NCI-H345 (cell line): ENCODE data around the gene KRT1.
A peak's percentile ranks its signal among the peaks of the same experiment; 100 is the strongest.

Experiments used
- DNase-seq: peaks from one replicate; lab custom pipeline; 2025; lab: John Stamatoyannopoulos, UW

The KRT1 gene

GRCh38 chr12:52698651-52699340 is 18.6 kb upstream of the KRT1 start:
- no peak for DNase-seq

- DNase-seq: no peak
Observed at GRCh38 chr12:52697058-52697582, 16.9 kb upstream of the KRT1 start.

GRCh38 chr12:52696588-52696987 is 16.4 kb upstream of the KRT1 start:
- DNase-seq: no peak

- no peak for DNase-seq
Observed at GRCh38 chr12:52695039-52695438, 14.8 kb upstream of the KRT1 start.

- DNase-seq: no peak
Observed at GRCh38 chr12:52694151-52694550, 13.9 kb upstream of the KRT1 start.

- DNase-seq: no peak
Observed at GRCh38 chr12:52693261-52693660, 13.1 kb upstream of the KRT1 start.

- no peak for DNase-seq
Observed at GRCh38 chr12:52692254-52692653, 12.0 kb upstream of the KRT1 start.

- no peak for DNase-seq
Observed at GRCh38 chr12:52691841-52692150, 11.6 kb upstream of the KRT1 start.

- DNase-seq: peak; percentile 47
Observed at GRCh38 chr12:52691076-52691840, 11.1 kb upstream of the KRT1 start.

- DNase-seq: no peak
Observed at GRCh38 chr12:52690351-52691075, 10.3 kb upstream of the KRT1 start.

GRCh38 chr12:52689936-52690335 is 9.7 kb upstream of the KRT1 start:
- DNase-seq: no peak

- no peak for DNase-seq
Observed at GRCh38 chr12:52689239-52689638, 9.0 kb upstream of the KRT1 start.

GRCh38 chr12:52688481-52688880 is 8.3 kb upstream of the KRT1 start:
- DNase-seq: no peak

GRCh38 chr12:52687497-52688385 is 7.5 kb upstream of the KRT1 start:
- DNase-seq: no peak

GRCh38 chr12:52686756-52687487 is 6.7 kb upstream of the KRT1 start:
- no peak for DNase-seq

- no peak for DNase-seq
Observed at GRCh38 chr12:52686063-52686462, 5.9 kb upstream of the KRT1 start.

GRCh38 chr12:52685406-52685890 is 5.2 kb upstream of the KRT1 start:
- DNase-seq: no peak

- DNase-seq: no peak
Observed at GRCh38 chr12:52684431-52684830, 4.2 kb upstream of the KRT1 start.

- no peak for DNase-seq
Observed at GRCh38 chr12:52683575-52684300, 3.5 kb upstream of the KRT1 start.

GRCh38 chr12:52682938-52683574 is 2.8 kb upstream of the KRT1 start:
- DNase-seq: no peak
